GM11168 (cell line): ENCODE data around the gene CDR2L.
"Not testable (repeated sequence)": the region's sequence is repeated elsewhere in the genome, so short reads cannot be mapped to it uniquely, and the experiment has no call there.

ENCODE experiments used
- in situ Hi-C: fragments of 300-500 bp; cut with MboI; formaldehyde crosslinking; loops from one replicate; pipeline ENCODE4 v1.12.0; 2022; ENCODE audit warnings: low sequenced_read_pairs; ENCODE audit not compliant: unreplicated experiment

CDR2L gene

DNA sequence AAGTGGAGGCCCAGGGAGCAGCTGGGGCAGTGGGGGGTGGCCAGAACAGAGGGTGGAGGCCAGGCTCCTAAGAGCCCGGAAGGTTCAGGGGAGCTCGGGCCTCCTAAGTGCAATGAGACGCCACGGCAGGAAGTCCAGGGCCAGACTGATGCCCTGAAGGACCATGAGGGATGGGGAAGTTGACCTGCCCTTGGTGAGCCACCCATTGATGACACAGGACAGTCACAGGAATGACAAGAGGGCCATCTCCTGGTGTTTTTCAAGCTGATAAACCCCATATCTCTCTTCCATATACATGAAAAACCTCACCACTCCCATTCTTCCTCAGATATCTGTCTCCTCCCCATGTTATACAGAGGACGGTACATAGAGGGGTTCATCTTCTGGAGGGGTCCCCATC is 19.2 kb downstream of the CDR2L start:
- in situ Hi-C loops, result no loop called here

DNA sequence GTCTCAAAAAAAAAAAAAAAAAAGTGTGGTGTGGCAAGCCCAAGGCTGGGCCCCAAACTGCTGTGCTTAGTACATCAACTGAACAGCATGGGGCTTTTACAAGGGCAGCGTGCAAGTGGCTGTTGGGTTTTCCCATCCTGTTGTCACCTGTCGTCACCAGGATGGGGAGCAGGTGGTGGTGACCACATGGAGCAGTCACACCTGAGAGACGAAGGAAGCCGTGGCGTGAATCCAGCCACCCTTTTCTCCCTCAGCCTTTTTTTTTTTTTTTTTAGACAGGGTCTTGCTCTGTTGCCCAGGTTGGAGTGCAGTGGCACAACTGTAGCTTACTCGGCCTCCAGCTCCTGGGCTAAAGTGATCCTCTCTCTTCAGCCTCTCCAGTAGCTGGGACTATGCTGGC is 20.9 kb downstream of the CDR2L start:
- in situ Hi-C loops, result no loop called here

DNA sequence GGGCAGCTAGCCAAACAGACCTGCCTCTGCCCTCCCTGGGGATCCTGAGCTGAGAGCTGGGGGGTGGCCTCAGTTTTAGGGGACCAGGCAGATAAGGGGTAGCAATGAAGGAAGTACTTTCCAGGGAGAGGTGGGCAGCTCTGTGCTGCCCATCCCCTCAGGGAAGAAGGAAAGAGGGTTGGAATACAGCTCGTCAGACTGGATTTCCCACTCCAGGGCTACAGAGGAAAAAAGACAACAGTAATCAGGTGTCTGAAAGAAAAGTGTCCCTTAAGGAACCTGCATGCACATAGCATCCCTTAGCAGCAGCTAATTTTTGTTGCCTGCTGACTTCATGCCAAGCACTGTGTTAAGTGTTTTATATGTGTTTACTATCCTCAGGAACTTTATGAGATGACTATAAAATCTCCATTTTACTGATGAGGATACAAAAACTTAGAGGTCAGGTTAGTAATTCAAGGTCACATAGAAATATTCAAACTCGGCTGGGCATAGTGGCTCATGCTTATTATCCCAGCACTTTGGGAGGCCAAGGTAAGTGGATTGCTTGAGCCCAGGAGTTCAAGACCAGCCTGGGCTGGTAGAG is 21.8 kb downstream of the CDR2L start:
- in situ Hi-C loops, result no loop called here

DNA sequence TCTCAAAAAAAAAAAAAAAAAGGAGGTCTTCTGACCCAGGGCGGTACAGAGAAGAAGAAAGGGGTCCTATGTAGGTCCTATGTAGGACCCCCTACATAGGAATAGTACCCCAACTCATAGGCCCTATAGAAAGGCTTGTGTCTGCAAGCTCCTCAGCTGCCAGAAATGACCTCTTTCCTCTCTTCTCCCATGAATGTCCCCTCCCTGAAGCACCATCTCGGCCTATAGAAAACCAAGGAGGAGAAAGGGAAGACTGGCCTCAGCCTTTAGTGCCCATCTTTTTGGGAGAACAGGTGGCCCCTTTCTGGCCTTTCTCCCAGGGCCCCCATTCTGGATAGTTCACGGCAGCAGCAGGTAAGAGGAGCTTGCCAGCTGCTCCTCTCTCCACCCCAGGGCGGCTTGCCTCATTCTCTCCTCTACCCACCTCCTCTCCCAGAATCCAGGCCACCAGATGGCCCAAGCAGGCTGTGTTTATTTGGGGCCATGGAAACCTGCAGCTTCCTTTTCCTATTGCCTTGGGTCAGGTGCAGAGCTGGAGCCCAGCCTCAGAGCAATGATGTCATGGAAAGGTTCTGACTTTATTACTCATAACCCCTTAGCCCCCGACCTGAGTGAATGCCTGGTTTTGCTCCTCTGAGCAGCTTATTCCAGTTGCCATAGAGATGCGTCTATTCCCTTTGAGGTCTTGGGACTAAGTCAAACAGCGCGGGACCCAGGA is 23.4 kb downstream of the CDR2L start:
- in situ Hi-C loops, result no loop called here

DNA sequence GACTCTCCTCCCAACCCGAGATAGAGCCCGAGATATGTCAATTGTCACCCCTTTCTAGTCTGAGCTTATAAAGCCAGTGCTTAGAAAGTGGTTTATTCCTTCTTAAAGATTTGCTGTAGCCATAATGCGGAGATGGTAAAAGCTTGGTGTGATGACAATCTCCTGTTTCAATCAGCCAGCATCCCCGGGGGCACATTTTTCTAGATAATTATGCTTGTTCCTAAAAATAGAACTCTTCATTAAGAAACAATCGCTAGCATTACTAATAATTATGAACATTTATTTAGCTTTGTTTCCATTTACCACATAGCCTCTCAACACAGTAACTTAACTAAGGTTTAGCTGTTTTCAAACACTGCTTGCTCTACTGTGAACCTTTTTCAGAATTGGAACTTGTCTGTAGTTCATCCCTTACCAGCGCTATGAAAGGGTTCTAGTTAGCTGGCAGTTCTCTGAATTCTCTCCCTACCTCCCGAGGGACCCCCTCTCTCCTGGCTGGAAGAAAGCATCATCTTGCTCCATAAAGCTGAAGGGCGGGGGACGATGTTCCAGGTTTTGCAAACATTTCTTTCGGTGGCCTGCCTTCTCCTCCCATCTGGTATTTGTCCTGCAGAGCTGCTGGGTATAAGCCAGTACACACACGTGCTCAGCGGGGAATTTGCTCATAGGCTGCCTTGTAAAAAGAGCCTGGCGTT is 24.1 kb downstream of the CDR2L start:
- in situ Hi-C loops, result no loop called here

DNA sequence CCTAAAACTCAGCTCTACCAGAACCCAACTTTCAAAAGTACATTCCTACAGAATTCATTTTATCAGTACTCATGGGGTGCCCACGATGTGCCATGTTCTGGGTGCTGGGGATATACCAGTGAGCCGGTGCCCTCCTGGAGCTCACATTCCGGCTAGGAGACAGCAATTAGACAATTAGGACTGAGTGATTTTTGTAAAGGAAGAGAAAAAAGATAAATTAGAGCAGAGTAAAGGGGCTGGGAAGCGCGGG is 24.6 kb downstream of the CDR2L start:
- in situ Hi-C loops, result no loop called here

DNA sequence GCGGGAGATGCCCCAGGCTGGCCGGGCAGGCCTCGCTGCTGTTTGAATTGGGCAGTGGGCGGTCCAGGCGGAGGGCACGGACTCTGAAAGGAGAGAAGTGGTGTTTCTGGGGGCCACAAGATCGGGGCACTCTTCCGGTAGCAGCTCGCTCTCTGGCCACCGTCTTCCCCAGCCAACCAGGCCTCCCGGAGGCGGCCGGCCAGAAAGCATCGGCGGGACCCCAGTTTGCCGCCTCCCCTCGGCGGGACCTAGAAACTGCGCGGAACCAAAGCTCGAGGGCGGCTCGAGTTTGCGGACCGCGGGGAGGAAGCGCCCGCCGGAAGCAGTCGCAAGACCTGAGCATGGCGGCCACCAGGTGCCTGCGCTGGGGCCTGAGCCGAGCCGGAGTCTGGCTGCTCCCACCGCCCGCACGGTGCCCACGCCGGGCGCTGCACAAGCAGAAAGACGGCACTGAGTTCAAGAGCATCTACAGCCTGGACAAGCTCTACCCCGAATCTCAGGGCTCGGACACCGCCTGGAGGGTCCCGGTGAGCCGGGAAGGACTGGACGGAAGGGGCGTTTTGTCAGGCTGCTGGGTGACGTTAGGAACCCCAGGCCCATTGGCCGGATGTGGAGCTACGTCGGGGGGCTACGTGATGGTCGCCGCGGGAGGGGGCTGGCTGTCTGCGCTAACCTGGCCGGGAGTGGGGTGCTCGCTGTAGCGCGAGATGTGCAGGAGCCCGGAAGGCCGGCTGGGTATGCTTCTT is 25.1 kb downstream of the CDR2L start, which contains the start of gene MRPL58:
MRPL58 (plus strand) TSS at position 325 of the 746 bp plus-strand sequence; CDS start at position 342, 17 bp downstream.
- in situ Hi-C loops, result no loop called here

DNA sequence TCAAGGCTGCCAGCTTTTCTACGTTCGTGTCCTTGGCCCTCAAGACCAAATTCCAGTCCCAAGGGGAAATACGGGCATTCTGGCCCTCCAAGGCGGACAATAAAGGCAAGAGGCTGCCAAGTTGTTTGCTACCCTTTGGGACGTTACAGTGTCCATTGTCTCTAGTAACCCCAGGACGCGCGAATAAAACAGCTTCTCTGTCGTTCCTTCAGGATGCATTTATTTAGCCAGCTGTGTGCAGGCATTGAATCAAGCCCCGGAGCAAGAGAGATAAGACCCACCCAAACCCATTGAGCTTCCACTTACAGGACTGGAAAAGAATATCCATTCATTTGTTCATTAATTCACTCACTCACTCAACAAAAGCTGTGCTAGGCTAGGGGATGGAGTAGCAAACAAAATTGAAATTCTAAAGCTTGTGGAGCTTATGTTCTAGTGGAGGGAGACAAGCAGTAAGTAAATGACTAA is 25.7 kb downstream of the CDR2L start:
- in situ Hi-C loops, result no loop called here

DNA sequence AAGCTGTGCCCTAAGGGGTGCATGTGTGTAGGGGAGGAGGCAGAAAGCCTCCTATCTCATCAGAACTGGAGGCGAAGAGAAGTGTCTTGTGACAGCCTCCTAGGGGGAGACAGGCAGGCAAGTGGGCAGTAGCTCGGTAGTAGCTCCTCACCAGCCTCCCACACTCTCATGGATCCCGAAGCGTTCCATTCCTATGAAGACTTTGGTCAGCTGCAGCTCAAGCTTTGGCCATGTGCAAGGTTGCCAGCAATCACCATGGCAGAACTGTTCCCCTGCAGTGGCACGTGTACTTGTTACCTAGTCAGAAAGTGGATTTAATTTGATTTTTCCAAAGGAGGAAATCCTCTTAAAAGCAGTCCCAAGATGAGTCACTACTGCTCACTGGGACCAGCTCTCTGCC is 31.7 kb downstream of the CDR2L start:
- in situ Hi-C loops, result no loop called here

DNA sequence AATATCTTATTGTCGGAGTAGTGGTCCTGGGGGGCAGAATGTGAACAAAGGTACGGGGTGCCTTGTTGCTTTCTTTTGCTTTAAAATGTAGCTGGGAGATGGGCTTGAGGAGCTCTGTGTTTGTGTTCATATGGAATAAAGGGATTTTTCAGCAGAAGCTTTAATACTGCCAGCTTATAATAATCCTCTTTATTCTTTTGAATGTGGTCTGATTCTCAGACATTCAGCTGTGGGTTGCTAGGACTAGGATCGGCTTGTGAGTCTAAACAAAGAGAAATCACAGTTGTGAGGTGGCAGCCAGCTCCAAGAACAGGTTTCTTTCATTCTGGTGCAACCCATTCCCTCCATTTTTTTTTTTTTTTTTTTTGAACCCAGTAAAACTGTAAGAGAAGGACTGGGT is 32.3 kb downstream of the CDR2L start:
- in situ Hi-C loops, result no loop called here

DNA sequence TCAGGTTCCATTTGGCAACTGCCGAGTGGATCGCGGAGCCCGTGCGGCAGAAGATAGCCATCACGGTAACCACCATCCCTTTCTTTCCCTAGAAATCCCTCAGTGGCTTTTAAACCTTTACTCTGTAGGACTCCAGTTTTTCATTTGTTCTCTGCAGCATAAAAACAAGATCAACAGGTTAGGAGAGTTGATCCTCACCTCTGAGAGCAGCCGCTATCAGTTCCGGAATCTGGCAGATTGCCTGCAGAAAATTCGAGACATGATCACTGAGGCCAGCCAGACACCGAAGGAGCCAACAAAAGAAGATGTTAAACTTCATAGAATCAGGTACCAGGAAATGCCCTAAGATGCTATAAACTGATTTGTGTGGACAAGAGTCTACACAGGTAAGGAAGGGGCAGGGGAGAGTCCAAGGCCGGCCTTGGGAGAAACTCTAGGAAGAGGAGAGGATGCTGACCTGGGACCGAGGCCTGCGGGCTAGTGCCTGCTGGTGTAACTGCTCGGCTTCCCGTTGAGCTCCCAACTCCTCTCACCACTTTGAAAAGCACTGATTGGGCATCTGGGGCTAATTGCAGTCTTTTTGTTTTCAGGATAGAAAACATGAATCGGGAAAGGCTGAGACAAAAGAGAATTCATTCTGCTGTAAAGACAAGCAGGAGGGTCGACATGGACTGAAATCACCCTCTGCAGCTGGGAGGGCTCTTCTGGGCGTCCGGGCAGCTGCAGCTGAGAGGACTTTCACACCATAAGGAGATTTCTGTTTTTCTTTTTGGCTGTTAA is 33.1 kb downstream of the CDR2L start:
- in situ Hi-C loops, result no loop called here

DNA sequence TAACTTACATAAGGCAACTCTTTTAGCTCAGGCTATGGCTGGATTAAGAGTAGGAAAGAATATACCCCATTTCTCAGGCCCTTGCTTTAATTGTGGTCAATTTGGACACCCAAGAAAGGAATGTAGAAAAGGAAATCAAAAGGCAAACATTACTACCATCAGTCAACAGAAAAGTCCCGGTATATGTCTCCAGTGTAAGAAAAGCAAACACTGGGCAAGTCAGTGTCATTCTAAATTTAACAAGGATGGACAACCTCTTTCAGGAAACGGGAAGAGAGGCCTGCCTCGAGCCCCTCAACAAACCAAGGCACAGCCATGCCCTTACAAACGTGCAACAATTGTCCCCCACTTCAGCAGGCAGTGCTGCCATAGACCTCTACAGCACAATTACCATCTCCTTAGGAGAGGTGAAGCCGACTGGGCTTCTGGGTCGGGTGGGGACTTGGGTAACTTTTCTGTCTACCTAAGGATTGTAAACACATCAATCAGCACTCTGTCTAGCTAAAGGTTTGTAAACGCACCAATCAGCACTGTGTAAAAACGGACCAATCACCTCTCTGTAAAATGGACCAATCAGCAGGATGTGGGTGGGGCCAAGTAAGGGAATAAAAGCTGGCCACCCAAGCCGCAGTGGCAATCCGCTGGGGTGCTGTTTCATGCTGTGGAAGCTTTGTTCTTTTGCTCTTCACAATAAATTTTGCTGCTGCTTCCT is 37.4 kb downstream of the CDR2L start:
- in situ Hi-C loops, result no loop called here

DNA sequence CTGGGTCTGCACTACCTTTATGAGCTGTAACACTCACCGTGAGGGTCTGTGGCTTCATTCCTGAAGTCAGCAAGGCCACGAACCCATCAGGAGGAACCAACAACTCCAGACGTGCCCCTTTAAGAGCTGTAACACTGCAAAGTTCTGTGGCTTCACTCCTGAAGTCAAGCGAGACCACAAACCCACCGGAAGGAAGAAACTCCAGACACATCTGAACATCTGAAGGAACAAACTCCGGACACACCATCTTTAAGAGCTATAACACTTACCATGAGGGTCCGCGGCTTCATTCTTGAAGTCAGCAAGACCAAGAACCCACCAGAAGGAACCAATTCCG is 37.9 kb downstream of the CDR2L start:
- in situ Hi-C loops, result not testable (repeated sequence)

DNA sequence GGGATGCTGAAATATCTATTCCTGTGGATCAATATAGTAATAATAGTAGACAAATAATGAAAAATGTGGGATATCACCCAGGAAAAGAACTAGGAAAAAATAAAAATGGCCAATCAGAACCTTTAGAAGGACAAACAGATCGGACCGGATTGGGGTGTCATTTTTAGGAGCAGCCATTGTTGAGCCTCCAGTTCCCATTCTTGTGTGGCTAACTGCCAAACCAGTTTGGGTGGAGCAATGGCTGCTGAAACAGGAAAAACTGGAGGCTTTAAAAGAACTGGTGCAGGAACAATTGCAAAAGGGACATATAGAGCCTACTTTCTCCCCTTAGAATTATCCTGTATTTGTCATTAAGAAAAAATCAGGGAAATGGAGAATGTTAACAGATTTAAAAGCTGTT is 39.2 kb downstream of the CDR2L start:
- in situ Hi-C loops, result not testable (repeated sequence)

DNA sequence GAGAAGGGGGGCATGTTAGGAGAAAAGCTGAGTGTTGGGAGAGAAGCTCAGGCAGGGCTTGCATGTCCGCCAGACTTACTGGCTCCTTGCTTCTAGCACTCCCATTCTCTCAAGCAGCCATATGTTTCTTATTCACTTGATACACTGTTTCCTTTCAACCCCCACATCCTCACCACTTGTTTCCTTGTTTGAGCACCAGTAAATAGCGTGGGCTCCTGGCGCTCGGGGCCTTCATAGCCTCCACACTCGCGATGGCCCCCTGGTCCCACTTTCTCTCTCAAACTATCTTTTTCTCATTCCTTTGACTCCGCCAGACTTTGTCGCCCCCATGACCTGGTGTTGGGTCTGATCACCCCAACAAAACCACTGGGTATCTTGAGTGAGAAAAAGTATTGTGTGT is 42.7 kb downstream of the CDR2L start:
- in situ Hi-C loops, result no loop called here

DNA sequence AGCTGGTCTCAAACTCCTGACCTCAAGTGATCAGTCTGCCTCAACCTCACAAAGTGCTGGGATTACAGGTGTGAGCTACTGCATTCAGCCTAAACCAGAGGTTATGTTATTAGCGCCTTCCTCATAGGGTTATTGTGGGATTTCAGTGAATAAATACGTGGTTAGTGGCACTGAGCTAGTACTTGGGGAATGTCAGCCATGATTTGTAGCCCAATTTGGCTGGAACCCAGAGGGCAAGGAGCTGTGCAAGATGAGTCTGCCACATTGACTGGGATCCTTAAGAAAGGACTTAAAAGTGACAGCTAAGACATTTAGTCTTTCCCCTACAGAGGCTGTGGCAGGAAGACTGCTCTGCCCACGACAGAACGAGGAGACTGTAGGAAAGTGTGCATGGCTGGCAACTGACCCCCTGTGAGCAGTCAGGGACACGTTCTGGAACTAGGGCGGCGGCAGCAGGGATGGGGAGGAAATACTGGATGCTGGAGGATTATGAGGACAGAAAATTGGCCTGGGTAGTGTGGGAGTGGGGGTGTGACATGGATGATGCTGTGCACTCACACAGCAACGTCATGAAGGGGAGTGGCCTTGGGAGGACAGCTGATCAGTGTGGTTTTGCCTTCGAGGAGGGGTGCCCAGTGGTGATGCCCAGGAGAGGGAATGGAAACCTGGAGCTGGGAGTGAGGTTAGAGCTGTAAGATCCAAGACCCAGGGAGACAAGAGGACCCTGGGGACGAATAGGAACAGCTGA is 44.7 kb downstream of the CDR2L start:
- in situ Hi-C loops, result no loop called here

DNA sequence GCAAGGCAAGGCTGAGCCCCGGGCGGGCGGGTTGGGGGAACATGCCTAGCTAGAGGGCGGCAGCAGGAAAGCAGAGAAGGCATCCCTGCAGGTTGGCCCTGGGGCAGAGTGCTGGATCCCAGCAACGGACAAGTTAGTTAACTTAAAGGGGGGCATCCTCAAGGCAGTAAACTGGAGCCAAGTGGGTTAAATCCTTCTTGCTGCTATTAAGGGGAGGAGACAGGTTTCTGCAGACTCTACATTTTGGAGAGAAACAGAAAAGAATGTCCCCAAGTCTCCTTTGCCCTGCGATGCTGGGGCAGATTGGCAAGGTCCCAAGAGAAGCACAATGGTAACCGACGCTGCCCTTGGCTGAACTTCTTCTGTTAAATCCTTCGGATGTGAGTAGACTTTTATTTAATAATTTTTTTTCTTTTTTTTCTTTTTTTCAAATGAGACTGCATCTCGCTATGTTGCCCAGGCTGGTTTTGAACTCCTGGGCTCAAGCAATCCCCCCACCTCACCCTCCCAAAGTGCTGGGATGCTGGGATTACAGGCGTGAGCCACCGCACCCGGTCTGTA is 45.4 kb downstream of the CDR2L start:
- in situ Hi-C loops, result no loop called here

DNA sequence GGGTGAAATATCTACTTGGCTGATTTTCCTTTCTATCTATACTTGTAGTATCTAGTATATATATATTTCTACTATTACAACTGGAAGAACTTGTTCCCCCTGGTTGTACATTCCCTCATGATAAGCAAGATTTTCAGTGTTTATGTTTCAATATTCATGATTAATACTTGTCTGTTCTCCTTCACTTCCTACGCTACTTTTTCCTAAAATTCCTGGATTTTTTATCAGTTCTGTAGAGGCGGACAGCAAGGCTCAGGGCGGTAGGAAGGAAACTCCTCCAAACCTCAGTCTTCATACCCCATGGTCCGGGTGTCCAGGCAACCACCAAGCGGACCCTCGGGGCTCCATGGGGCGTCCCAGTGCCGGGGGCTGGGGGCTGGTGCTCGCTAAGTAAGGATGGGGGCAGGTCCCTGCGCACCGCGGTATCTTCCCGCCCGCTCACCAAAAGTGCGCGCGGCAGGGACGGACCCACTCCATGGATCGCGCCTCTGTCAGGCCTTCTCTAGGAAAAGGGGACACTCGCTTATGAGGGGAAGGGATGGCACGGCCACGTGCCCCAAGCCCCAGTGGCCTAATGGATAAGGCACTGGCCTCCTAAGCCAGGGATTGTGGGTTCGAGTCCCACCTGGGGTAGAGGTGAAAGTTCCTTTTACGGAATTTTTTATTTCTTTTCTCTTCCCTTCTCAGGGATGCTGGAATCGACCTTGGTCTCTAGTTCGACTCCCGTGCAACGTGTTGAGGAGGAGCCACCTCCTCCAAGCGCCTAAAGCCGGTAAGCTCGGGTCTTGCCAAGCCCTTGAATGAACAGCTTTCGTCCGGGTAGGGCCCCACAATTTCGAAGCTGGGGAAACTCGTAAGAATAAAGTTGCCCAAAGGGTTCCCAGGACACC is 46.2 kb downstream of the CDR2L start:
- in situ Hi-C loops, result no loop called here
